ENCODE data around the gene STIP1.

The STIP1 gene

DNA sequence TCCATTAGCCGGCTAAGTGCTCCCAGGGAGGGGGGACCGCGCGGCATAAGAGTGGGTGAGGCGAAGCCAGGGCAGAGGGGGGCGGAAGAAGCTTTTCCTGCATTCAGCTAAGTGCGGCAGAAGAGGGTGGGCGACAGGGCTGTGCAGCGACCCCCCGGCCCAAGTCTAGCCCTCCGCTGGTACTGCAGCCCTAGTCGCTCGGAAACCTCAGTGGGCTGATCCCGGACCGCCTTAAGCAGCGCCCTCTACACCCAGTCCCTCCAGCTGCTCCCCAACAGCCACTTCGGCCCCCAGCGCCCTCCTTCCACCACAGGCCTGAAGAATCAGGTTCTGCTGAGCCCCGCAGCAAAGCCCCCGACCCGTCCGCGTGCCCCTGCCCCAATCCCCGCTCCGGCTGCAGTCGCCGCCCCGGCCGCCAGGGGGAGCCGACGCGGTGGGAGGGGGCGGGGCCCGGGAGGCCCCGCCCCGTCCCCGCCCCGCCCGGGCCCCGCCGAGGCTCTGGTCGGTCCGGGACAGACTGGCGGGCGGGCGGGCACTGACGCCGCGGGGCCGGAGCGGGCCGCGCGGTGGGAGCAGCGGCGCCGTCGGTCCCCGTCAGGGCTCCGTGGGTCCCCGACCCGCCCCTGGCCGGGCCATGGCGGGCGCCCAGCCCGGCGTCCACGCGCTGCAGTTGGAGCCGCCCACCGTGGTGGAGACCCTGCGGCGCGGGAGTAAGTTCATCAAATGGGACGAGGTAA, 65.2 kb downstream of the STIP1 start, which contains the start of gene PLCB3:
TSS of gene PLCB3 (plus strand) at position 515 of the 737 bp plus-strand sequence. CDS start at position 635, 120 bp downstream.
- peak; percentile 84 for DNase-seq (ENCODE audit: low spot score)

DNA sequence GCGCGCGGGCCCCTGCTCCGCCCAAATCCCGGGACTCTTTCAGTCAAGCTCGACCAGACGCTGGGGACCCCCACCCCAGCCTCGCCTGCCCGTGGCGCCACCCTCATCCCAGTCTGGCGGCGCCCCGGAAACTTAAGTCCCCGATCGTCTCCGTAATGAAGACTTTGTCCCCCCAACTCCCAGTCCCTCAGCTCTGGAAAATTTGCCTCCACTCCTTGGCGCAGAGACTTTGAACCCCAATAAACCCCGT, 65.7 kb downstream of the STIP1 start:
- no peak for DNase-seq (ENCODE audit: low spot score)

DNA sequence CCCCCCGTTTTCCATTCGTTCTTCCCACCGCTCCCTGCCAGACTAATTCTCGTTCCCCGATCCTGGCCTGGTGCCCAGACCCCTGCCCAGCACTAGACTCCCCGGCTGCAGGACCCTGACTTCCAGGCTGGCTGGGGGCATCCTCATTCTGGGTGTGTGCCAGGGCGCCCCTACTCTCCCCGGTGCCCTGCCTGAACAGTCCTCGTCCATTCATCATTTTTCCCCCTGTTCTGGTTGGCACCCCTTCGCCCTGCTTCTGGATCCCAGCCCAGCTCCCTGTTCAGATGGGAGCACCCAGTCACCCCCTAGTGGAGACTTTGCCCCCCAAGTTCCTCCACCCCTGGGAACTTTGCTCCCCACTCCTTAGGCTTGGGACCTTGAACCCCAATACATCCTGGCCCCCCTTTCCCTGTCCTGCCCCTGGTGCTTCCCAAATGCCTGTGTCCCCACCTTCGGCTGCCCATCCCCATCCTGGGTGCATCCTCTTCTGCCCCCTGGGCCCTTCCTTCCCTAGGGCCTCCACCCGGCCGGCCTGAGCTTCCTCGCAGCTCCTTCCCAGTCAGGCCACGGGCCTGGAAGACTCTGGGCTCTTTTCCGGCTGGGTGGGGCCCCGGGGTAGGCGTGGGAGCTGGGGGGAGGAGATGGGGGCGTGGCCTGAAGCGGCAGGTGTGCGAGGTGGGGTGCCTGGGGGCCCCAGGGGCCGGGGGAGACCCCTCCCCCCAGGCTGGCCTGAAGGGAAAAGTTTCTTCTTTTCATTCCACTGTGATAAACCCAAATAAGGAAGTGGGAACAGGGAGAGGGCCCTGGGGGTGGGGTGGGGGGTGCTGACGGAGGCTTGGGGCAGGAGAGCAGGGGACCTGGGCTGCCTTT, 66.3 kb downstream of the STIP1 start:
- peak; percentile 66 for DNase-seq (ENCODE audit: low spot score)

DNA sequence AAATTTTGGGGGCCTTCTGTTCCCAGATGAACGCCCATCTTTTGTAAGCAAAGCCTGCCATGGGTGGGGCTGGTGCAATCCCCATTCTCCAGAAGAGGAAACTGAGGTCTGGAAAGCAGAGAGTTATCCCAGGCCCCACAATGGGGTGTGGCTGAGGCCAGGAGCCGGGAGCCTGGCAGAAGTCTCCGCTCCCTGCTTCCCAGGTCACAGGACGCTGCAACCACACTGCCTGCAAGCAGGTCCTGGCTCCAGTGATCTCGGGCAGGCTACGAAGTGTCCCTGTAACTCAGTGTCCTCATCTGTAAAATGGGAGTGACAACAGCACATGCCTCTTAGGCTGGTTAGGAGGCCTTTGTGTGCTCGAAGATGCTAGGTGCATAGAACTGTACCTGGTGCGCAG, 67.1 kb downstream of the STIP1 start:
- DNase-seq (ENCODE audit: low spot score) = no peak

DNA sequence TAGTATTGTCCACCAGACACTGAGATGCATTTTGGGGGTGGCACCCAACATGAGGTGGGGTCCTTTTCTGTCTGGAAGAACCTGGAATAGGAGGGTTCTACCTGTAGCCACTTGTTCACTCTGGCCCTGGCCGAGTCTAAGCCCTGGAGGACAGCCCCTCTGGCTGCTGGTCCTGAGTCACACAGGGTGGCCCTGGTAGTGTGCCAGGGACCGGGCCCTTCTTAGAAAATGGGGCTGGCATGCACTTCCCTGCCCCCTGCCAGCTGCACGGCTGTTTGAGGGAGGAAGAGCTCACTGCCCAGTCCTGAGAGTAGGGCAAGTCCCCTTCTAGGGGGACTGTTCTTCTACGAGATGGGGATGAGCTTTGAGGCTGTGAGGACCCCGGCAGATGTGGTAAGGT, 67.5 kb downstream of the STIP1 start:
- DNase-seq (ENCODE audit: low spot score) = no peak
